ENCODE results near the gene TMEM140.

- peak; percentile 92 for TF ChIP-seq POLR2A (IDR thresholded peaks at IDR 0.05; ENCODE audit: low read depth, low read length)
- TF ChIP-seq TAF1 (IDR thresholded peaks at IDR 0.05; ENCODE audit: borderline replicate concordance, low read depth, low read length) = peak; percentile 93
- peak; percentile 87 for TF ChIP-seq POLR2AphosphoS5 (IDR thresholded peaks at IDR 0.05; ENCODE audit: low read depth, low read length)
These were observed 63.5 kb downstream of the TMEM140 start, which contains the start of gene WDR91 for GRCh38 chr7:135211179-135211945.
